Skeletal muscle tissue (tissue), 4 donors: Measurements from ENCODE around the gene CRB2. TPM values are rescaled to one million over a fixed set of nuclear protein-coding genes. Genes with fewer than 3 reads are reported as not detected.

Source experiments
- H3K27ac ChIP-seq: one replicate; pipeline ENCODE4 v1.7.0; 2013; ENCODE audit warnings: mild to moderate bottlenecking, low read depth, low read length, inconsistent platforms
- H3K27me3 ChIP-seq, 3 donors: one replicate each; pipeline ENCODE4 v1.7.0; 2013; ENCODE audit warnings: low read length in 3 of 3; ENCODE audit not compliant: control insufficient read depth in 3 of 3, insufficient read depth in 3 of 3
- H3K36me3 ChIP-seq, 3 donors: one replicate each; pipeline ENCODE4 v1.7.0; 2013; ENCODE audit warnings: low read length in 3 of 3; ENCODE audit not compliant: control insufficient read depth in 3 of 3, insufficient read depth in 3 of 3
- H3K4me1 ChIP-seq, 3 donors: one replicate each; pipeline ENCODE4 v1.7.0; 2013; ENCODE audit warnings: low read length in 3 of 3, mild to moderate bottlenecking in 3 of 3; ENCODE audit not compliant: control insufficient read depth in 3 of 3, insufficient read depth in 3 of 3
- H3K4me3 ChIP-seq, 3 donors: one replicate each; pipeline ENCODE4 v1.7.0; 2013; ENCODE audit warnings: low read length in 3 of 3
- H3K9ac ChIP-seq, 3 donors: one replicate each; pipeline ENCODE4 v1.7.0; 2013; ENCODE audit warnings: low read length in 3 of 3, mild to moderate bottlenecking in 3 of 3, moderate library complexity in 2 of 3, low read depth in 1 of 3
- H3K9me3 ChIP-seq, 3 donors: one replicate each; pipeline ENCODE4 v1.7.0; 2013; ENCODE audit warnings: low read length in 3 of 3; ENCODE audit not compliant: control insufficient read depth in 3 of 3
- total RNA-seq: library from RNA; depleted of rRNA; stranded (reverse); fragments of >200 nt; gene quantifications from one replicate; pipeline ENCODE4 v1.2.3, GENCODE V29; 2014
- donor health status: Osteomylitis.

Gene CRB2
- total RNA-seq, 1 donor from 2014 or later: under 0.01 TPM

- no peaks in the 10 kb centered on the region for H3K9me3 ChIP-seq
- no peaks in the 10 kb centered on the region for H3K36me3 ChIP-seq
- peaks cover 7 to 33% (median 28%) of the 10 kb centered on the region in 3 donors for H3K27me3 ChIP-seq
- H3K27ac ChIP-seq: no peak overlapping the region
- H3K9ac ChIP-seq: no peak overlapping the region
- peaks cover 4 to 5% (median 5%) of the 10 kb centered on the region in 3 donors for H3K4me1 ChIP-seq
- no peak overlapping the region for H3K4me3 ChIP-seq
These were observed 1.1 kb downstream of the CRB2 start for GRCh38 chr9:123356851-123357742.

GRCh38 chr9:123357743-123358059 is 1.7 kb downstream of the CRB2 start:
- Histone ChIP-seq H3K4me3 (no peak overlapping the region), H3K9ac (no peak overlapping the region), H3K27me3 (peaks cover 7 to 31% (median 28%) of the 10 kb centered on the region in 3 donors), H3K4me1 (peaks cover 4 to 5% (median 5%) of the 10 kb centered on the region in 3 donors), H3K36me3 (no peaks in the 10 kb centered on the region), H3K9me3 (no peaks in the 10 kb centered on the region), H3K27ac (no peak overlapping the region)

- Histone ChIP-seq H3K27me3 (peaks cover 7 to 27% (median 22%) of the 10 kb centered on the region in 3 donors), H3K27ac (no peak overlapping the region), H3K4me3 (no peak overlapping the region), H3K4me1 (peaks cover 4 to 5% (median 5%) of the 10 kb centered on the region in 3 donors), H3K36me3 (no peaks in the 10 kb centered on the region), H3K9ac (no peak overlapping the region), H3K9me3 (no peaks in the 10 kb centered on the region)
These were observed 2.3 kb downstream of the CRB2 start for GRCh38 chr9:123358181-123358905.

- H3K27ac ChIP-seq: no peak overlapping the region
- peaks cover 2% of the 10 kb centered on the region in 3 donors for H3K4me1 ChIP-seq
- no peaks in the 10 kb centered on the region for H3K9me3 ChIP-seq
- H3K4me3 ChIP-seq: no peak overlapping the region
- H3K27me3 ChIP-seq: peaks cover 0 to 20% (median 15%) of the 10 kb centered on the region in 3 donors
- H3K9ac ChIP-seq: no peak overlapping the region
- no peaks in the 10 kb centered on the region for H3K36me3 ChIP-seq
These were observed 3.1 kb downstream of the CRB2 start for GRCh38 chr9:123359106-123359505.

GRCh38 chr9:123359546-123359945 is 3.5 kb downstream of the CRB2 start:
- H3K9me3 ChIP-seq: no peaks in the 10 kb centered on the region
- no peaks in the 10 kb centered on the region for H3K36me3 ChIP-seq
- H3K9ac ChIP-seq: no peak overlapping the region
- H3K4me1 ChIP-seq: no peaks in the 10 kb centered on the region
- H3K4me3 ChIP-seq: no peak overlapping the region
- H3K27ac ChIP-seq: no peak overlapping the region
- H3K27me3 ChIP-seq: peaks cover 0 to 16% (median 11%) of the 10 kb centered on the region in 3 donors

GRCh38 chr9:123360161-123361085 is 4.4 kb downstream of the CRB2 start:
- no peaks in the 10 kb centered on the region for H3K4me1 ChIP-seq
- H3K36me3 ChIP-seq: no peaks in the 10 kb centered on the region
- H3K9me3 ChIP-seq: no peaks in the 10 kb centered on the region
- peaks cover 0 to 8% (median 3%) of the 10 kb centered on the region in 3 donors for H3K27me3 ChIP-seq
- H3K27ac ChIP-seq: no peak overlapping the region
- H3K4me3 ChIP-seq: no peak overlapping the region
- no peak overlapping the region for H3K9ac ChIP-seq

- Histone ChIP-seq H3K4me3 (no peak overlapping the region), H3K27ac (no peak overlapping the region), H3K36me3 (no peaks in the 10 kb centered on the region), H3K9ac (no peak overlapping the region), H3K4me1 (no peaks in the 10 kb centered on the region), H3K27me3 (peaks cover 0 to 5% (median 5%) of the 10 kb centered on the region in 3 donors), H3K9me3 (no peaks in the 10 kb centered on the region)
These were observed 5.2 kb downstream of the CRB2 start for GRCh38 chr9:123361086-123361730.

GRCh38 chr9:123361731-123362510 is 5.9 kb downstream of the CRB2 start:
- Histone ChIP-seq H3K9ac (no peak overlapping the region), H3K27ac (no peak overlapping the region), H3K4me1 (no peaks in the 10 kb centered on the region), H3K9me3 (no peaks in the 10 kb centered on the region), H3K4me3 (no peak overlapping the region), H3K27me3 (peaks cover 0 to 5% (median 5%) of the 10 kb centered on the region in 3 donors), H3K36me3 (no peaks in the 10 kb centered on the region)

- Histone ChIP-seq H3K27me3 (peaks cover 2 to 9% (median 4%) of the 10 kb centered on the region in 3 donors), H3K4me1 (no peaks in the 10 kb centered on the region), H3K4me3 (no peak overlapping the region), H3K27ac (no peak overlapping the region), H3K36me3 (no peaks in the 10 kb centered on the region), H3K9ac (no peak overlapping the region), H3K9me3 (no peaks in the 10 kb centered on the region)
These were observed 6.9 kb downstream of the CRB2 start for GRCh38 chr9:123362856-123363255.
